OCI-LY3 (cell line): ENCODE data around the gene TRIM47.
"Not testable (repeated sequence)": the region's sequence is repeated elsewhere in the genome, so short reads cannot be mapped to it uniquely, and the experiment has no call there.

ENCODE experiments used
- H2AFZ ChIP-seq: fragments of 200-600, 300-600 bp; shearing (Covaris generic); 2 replicates; pipeline ENCODE4 v1.6.0; 2014; ENCODE audit warnings: antibody characterized with exemption, low read depth, low read length
- H3K27ac ChIP-seq: fragments of 200-600, 300-600 bp; sonication (generic); 2 replicates; pipeline ENCODE4 v1.5.1; 2014; ENCODE audit warnings: mild to moderate bottlenecking, low read length, moderate library complexity, mixed read lengths
- H3K27me3 ChIP-seq: fragments of 200-600, 300-600 bp; sonication (generic); 2 replicates; pipeline ENCODE4 v1.6.1; 2014; ENCODE audit warnings: low read depth, low read length, mixed read lengths
- H3K36me3 ChIP-seq: fragments of 200-600, 300-600 bp; sonication (generic); replicated peaks from 2 replicates; pipeline ENCODE3; 2014; ENCODE audit warnings: low read depth, low read length, mixed read lengths
- H3K4me1 ChIP-seq: fragments of 300-600, 200-600 bp; sonication (generic); 2 replicates; pipeline ENCODE4 v1.6.1; 2014; ENCODE audit warnings: low read length, mixed read lengths
- H3K4me2 ChIP-seq: fragments of 200-600, 300-600 bp; sonication (generic); 2 replicates; pipeline ENCODE4 v1.6.1; 2014; ENCODE audit warnings: low read length, mixed read lengths
- H3K4me3 ChIP-seq: fragments of 300-600, 200-600 bp; sonication (generic); 2 replicates; pipeline ENCODE4 v1.5.1; 2014; ENCODE audit warnings: antibody characterized with exemption, mild to moderate bottlenecking, low read length, moderate library complexity
- H3K79me2 ChIP-seq: fragments of 300-600, 200-600 bp; shearing (Covaris generic); 2 replicates; pipeline ENCODE4 v1.6.1; 2014; ENCODE audit warnings: mild to moderate bottlenecking, low read length, mixed read lengths
- H3K9ac ChIP-seq: fragments of 300-600, 200-600 bp; shearing (Covaris generic); 2 replicates; pipeline ENCODE4 v1.6.0; 2014; ENCODE audit warnings: mild to moderate bottlenecking, low read length, moderate library complexity
- H3K9me3 ChIP-seq: fragments of 200-600, 300-600 bp; shearing (Covaris generic); 2 replicates; pipeline ENCODE4 v1.6.1; 2014; ENCODE audit warnings: low read length, mixed read lengths; ENCODE audit not compliant: insufficient read depth
- H4K20me1 ChIP-seq: fragments of 200-600, 300-600 bp; sonication (generic); 2 replicates; pipeline ENCODE4 v1.6.1; 2016; ENCODE audit warnings: low read length, mixed read lengths; ENCODE audit not compliant: insufficient read depth
- CTCF ChIP-seq: fragments of 200-600, 300-600 bp; sonication (generic); IDR thresholded peaks from 2 replicates; pipeline ENCODE4 v1.5.1; 2014; ENCODE audit warnings: antibody characterized with exemption, low read length, low read depth
- EZH2phosphoT487 ChIP-seq: fragments of 200-600 bp; shearing (Covaris generic); IDR thresholded peaks from 2 replicates; pipeline ENCODE4 v1.6.1; 2018; ENCODE audit warnings: antibody characterized with exemption, mixed run types, low read depth

TRIM47 gene

GRCh38 chr17:75888484-75888883 is 10.1 kb upstream of the TRIM47 start:
- Histone ChIP-seq H3K79me2 (peaks cover 7% of the 10 kb centered on the region; the same call in 1 of the 2 replicates), H3K27me3 (no peaks in the 10 kb centered on the region), H3K4me1 (no peaks in the 10 kb centered on the region), H2AFZ (no peak overlapping the region), H4K20me1 (no peaks in the 10 kb centered on the region), H3K27ac (no peak overlapping the region), H3K4me2 (no peak overlapping the region), H3K36me3 (peaks cover 10% of the 10 kb centered on the region), H3K4me3 (no peak overlapping the region), H3K9me3 (no peaks in the 10 kb centered on the region), H3K9ac (no peak overlapping the region)
- TF ChIP-seq EZH2phosphoT487 (no peak), CTCF (no peak)

- H4K20me1 ChIP-seq, H3K4me1 ChIP-seq, H3K27ac ChIP-seq, H3K4me3 ChIP-seq, H3K79me2 ChIP-seq, H3K9me3 ChIP-seq, H2AFZ ChIP-seq, H3K27me3 ChIP-seq, H3K4me2 ChIP-seq, H3K36me3 ChIP-seq, H3K9ac ChIP-seq: not testable (repeated sequence)
Measured at GRCh38 chr17:75885860-75886259, 7.5 kb upstream of the TRIM47 start.

DNA sequence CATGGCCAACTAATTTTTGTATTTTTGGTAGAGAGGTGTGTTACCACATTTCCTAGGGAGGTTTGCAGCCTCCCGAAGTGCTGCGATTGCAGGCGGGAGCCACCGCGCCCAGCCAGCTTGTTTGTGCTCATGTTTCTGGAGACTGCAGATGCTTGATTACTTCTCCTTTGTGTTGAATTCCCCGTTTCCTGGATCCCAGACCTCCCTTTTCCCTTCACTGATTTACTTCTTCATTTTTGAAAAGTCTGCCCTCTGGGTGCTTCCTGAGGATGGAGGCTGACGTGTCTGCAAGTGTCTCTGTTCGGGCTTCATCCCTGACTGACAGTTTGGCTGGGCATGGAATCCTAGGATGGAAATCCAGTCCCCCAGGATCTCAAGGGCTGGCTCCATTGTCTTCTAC is 7.0 kb upstream of the TRIM47 start:
- Histone ChIP-seq H3K27ac (no peak overlapping the region), H2AFZ (no peak overlapping the region), H3K4me2 (no peak overlapping the region), H3K9ac (no peak overlapping the region), H4K20me1 (no peaks in the 10 kb centered on the region), H3K36me3 (peaks cover 6% of the 10 kb centered on the region), H3K27me3 (peaks cover 14% of the 10 kb centered on the region), H3K4me1 (no peaks in the 10 kb centered on the region), H3K4me3 (no peak overlapping the region), H3K79me2 (no peaks in the 10 kb centered on the region), H3K9me3 (no peaks in the 10 kb centered on the region)
- no peak for TF ChIP-seq CTCF
- TF ChIP-seq EZH2phosphoT487 = no peak

GRCh38 chr17:75881678-75882454 is 3.5 kb upstream of the TRIM47 start:
- H3K4me1 ChIP-seq = peaks cover 7% of the 10 kb centered on the region; the same call in 1 of the 2 replicates

More at GRCh38 chr17:75881678-75882454, 3.5 kb upstream of the TRIM47 start:
- H3K4me2 ChIP-seq = no peak overlapping the region
- no peak overlapping the region for H3K9ac ChIP-seq
- peaks cover 16% of the 10 kb centered on the region for H3K27me3 ChIP-seq
- no peak overlapping the region for H2AFZ ChIP-seq
- H3K4me3 ChIP-seq = no peak overlapping the region
- no peak overlapping the region for H3K27ac ChIP-seq
- H4K20me1 ChIP-seq = no peaks in the 10 kb centered on the region
- no peaks in the 10 kb centered on the region for H3K79me2 ChIP-seq
- H3K9me3 ChIP-seq = no peaks in the 10 kb centered on the region
- TF ChIP-seq EZH2phosphoT487 = no peak
- TF ChIP-seq CTCF = no peak
- H3K36me3 ChIP-seq = peaks cover 2% of the 10 kb centered on the region
